Body of pancreas (tissue), 4 donors: Measurements from ENCODE around the gene ANOS1. TPM values are rescaled to one million over a fixed set of nuclear protein-coding genes. Genes with fewer than 3 reads are reported as not detected.

Experiments used
- ATAC-seq: fragments of 150-250 bp; one replicate; pipeline ENCODE4 v1.9.1; 2016
- DNase-seq, 4 donors: peaks; one replicate each; pipeline ENCODE4 v3.0.0-alpha.2; 2019
- H3K27ac ChIP-seq, 4 donors: fragments of 200-600 bp; sonication (generic); 1 replicate in 3 of 4; 2 replicates in 1 of 4; pipeline versions ENCODE4 v1.5.1 to v1.6.1; 2016 to 2019; ENCODE audit warnings: mild to moderate bottlenecking in 1 of 4, mixed read lengths in 1 of 4, moderate library complexity in 1 of 4
- H3K27me3 ChIP-seq, 2 donors: fragments of 200-600 bp; sonication (generic); one replicate each; pipeline ENCODE4 v1.6.0; 2016; ENCODE audit warnings: mild to moderate bottlenecking in 1 of 2
- H3K36me3 ChIP-seq, 2 donors: fragments of 200-600 bp; sonication (generic); replicated peaks in 1 of 2; 2 replicates each; pipeline ENCODE4 v1.5.1; 2016; ENCODE audit warnings: low read depth in 2 of 2; ENCODE audit not compliant: insufficient read depth in 1 of 2
- H3K4me1 ChIP-seq: fragments of 200-600 bp; sonication (generic); one replicate; pipeline ENCODE4 v1.6.0; 2016
- H3K4me3 ChIP-seq, 2 donors: fragments of 200-600 bp; sonication (generic); 1 replicate in 1 of 2; 2 replicates in 1 of 2; pipeline ENCODE4 v1.5.1; 2016 to 2019
- H3K9me3 ChIP-seq, 3 donors: fragments of 200-600 bp; sonication (generic); 1 replicate in 2 of 3; 2 replicates in 1 of 3; pipeline ENCODE4 v1.5.1; 2016
- POLR2A ChIP-seq, 3 donors: fragments of 450-650 bp; IDR thresholded peaks; one replicate each; pipeline ENCODE4 v1.6.1; 2016; ENCODE audit warnings: antibody characterized with exemption in 3 of 3, mild to moderate bottlenecking in 2 of 3
- WGBS, 2 donors: methylation state at CpG; one replicate each; pipeline ENCODE4 v1.1.5; 2017; 5-methylcytosine and 5-hydroxymethylcytosine counted together
- intact Hi-C: fragments of 100-400 bp; cut with DNase I; formaldehyde crosslinking; loops from one replicate; pipeline ENCODE4 v1.15.1; 2023
- total RNA-seq, 2 donors: library from RNA; depleted of rRNA; stranded (reverse); fragments of >200 nt; gene quantifications; one replicate each; pipeline ENCODE4 v1.1.0, GENCODE V29; 2016
- TF ChIP-seq, protein P1 (sequence below), 7 experiments: fragments of 450-650 bp in 4 of 7; fragments of 200-600 bp in 3 of 7; sonication (generic) in 3 of 7; IDR thresholded peaks; one replicate each; pipeline ENCODE4 v1.5.1; 2016 to 2019; ENCODE audit warnings: antibody characterized with exemption in 7 of 7

The ANOS1 gene
- total RNA-seq, 2 donors from 2014 or later, result 0.52 TPM; not detected in 1

DNA sequence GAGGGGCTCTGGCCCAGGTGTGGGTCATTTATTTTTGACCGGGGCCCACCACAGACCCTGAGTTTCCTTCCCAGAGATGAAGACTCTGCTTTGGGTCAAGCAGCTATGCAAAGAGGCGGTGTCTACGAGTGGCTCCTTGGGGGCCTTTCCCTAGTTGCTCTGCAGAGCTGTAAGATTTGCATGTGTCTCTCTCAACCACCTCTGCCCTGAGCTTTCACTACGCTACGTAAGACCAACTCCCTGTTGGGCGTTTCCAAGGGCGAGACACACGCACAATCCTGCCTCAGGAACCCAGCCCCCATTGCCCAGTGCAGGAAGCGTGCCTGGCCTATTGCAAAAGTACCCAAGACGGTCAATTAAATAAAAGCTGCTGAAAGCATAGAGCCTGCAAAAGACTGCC lies 10.0 kb upstream of the ANOS1 start:
- H3K4me1 ChIP-seq, result no peaks in the 10 kb centered on the region
- DNase-seq (no peak), ATAC-seq (no peak)
- H3K36me3 ChIP-seq, result no peaks in the 10 kb centered on the region
- H3K9me3 ChIP-seq, result no peaks in the 10 kb centered on the region
- H3K27me3 ChIP-seq, result no peaks in the 10 kb centered on the region
- TF ChIP-seq, protein P1, sequence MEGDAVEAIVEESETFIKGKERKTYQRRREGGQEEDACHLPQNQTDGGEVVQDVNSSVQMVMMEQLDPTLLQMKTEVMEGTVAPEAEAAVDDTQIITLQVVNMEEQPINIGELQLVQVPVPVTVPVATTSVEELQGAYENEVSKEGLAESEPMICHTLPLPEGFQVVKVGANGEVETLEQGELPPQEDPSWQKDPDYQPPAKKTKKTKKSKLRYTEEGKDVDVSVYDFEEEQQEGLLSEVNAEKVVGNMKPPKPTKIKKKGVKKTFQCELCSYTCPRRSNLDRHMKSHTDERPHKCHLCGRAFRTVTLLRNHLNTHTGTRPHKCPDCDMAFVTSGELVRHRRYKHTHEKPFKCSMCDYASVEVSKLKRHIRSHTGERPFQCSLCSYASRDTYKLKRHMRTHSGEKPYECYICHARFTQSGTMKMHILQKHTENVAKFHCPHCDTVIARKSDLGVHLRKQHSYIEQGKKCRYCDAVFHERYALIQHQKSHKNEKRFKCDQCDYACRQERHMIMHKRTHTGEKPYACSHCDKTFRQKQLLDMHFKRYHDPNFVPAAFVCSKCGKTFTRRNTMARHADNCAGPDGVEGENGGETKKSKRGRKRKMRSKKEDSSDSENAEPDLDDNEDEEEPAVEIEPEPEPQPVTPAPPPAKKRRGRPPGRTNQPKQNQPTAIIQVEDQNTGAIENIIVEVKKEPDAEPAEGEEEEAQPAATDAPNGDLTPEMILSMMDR (IDR thresholded peaks at IDR 0.05), result no peak
- no peak for TF ChIP-seq POLR2A (IDR thresholded peaks at IDR 0.05)
- no peak overlapping the region for H3K4me3 ChIP-seq
- intact Hi-C loops, result no loop called here
- no peak overlapping the region for H3K27ac ChIP-seq
- WGBS, 2 donors, result 76 to 79% methylated on average over 5 to 10 of the region's 10 CpGs

DNA sequence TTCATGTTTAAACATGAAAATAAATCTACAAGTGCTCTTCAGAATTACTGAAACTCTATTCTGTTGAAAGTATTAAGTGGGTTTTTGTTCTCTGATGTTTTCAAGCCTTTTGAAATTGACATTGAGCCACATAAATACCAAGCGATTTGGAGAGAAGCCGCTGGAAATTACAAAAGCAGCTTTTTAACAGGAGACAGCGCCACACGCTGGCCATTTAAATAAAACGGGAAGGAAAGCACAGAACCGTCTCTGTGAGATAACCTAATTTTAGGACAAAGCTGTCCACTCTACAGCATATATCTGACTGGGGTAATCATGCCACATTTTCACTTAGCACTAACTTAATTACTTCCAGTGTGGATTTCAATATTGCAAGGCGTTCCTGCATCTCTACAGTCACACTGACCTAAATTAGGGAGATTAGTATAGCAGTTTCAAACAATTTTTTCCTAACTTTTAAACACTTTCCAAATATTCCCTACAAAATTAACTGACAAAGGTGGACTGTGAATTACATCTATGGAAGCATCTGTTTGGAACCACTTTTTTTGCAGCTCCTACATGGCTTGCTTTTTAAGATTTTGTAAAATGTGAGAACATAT lies 6.8 kb upstream of the ANOS1 start:
- intact Hi-C loops, result loop anchor here (5.0 kb wide), 1 partner anchor 741 kb away; no protein-coding TSS in a partner anchor
- 0 to 1% methylated on average over 7 of the region's 7 CpGs for WGBS, 2 donors
- no peak overlapping the region for H3K27ac ChIP-seq
- no peaks in the 10 kb centered on the region for H3K27me3 ChIP-seq
- no peak for TF ChIP-seq POLR2A (IDR thresholded peaks at IDR 0.05)
- TF ChIP-seq, protein P1 (IDR thresholded peaks at IDR 0.05), result peak; percentile 13 to 61 (median 47)
- no peaks in the 10 kb centered on the region for H3K4me1 ChIP-seq
- DNase-seq (peak; percentile 20 to 63 (median 38)), ATAC-seq (peak; percentile 47)
- no peaks in the 10 kb centered on the region for H3K9me3 ChIP-seq
- no peaks in the 10 kb centered on the region for H3K36me3 ChIP-seq
- no peak overlapping the region for H3K4me3 ChIP-seq

DNA sequence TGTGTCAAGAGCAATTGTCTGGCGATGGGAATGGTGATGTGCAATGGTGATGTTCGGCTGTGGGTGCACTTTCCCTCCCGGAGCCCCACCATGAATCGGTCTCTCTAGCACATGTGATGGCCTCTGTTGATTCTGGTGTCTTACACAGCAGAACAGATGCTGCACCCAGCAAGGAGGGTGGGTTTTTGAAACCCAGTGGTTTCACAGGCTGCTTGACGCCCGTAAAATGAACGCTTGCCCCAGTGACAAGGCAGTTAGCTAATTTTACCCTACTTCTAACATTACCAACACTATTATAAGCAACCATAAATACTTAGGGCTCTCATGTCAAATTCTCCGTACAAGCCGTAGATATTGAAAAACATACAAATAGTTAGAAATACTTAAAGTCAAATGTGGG lies 5.9 kb upstream of the ANOS1 start:
- Histone ChIP-seq H3K4me3 (no peak overlapping the region), H3K4me1 (no peaks in the 10 kb centered on the region), H3K27ac (no peak overlapping the region), H3K36me3 (no peaks in the 10 kb centered on the region), H3K27me3 (no peaks in the 10 kb centered on the region), H3K9me3 (no peaks in the 10 kb centered on the region)
- intact Hi-C loops, result loop anchor here (5.0 kb wide), 1 partner anchor 741 kb away; no protein-coding TSS in a partner anchor
- WGBS, 2 donors, result 73 to 80% methylated on average over 9 of the region's 9 CpGs
- ATAC-seq (no peak), DNase-seq (no peak)
- TF ChIP-seq, protein P1 (IDR thresholded peaks at IDR 0.05), result no peak
- TF ChIP-seq POLR2A (IDR thresholded peaks at IDR 0.05), result no peak

DNA sequence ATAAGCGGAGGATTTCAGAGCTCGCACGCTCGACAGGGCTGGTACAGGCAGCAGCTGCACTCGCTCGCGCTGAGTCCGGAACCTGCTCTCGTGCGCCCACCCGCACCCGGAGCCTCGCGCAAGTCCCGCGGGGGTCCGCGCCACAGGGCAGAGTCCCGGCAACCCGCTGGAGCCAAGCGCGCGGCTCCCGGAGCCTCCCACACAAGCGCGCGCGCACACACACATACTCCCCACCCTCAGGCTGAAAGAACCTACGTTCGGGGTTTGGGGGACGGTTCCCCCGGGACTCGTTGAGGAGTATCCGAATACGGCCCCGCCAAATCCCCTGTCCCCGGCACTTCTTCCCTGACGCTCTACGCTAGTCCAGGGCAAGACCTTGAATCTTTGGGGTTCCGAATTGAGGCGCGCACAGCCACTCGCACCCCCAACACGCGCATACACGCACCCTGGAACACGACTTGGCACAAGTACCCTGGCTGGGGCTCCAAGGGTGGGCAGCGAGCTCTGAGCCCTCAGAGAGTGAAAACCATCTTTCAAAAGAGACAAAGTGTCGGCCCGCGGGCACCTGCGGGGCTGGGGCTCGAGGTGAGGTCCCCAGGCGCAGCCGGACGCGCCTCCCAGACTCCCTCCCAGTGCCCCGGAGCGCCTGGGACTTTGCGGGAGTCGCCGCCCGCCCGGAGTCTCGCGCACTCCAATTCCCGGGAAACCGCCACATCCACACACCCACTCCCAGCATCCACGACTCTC lies 952 bp downstream of the ANOS1 start:
- H3K9me3 ChIP-seq, result no peaks in the 10 kb centered on the region
- TF ChIP-seq POLR2A (IDR thresholded peaks at IDR 0.05), result no peak
- H3K4me1 ChIP-seq, result peaks cover 10% of the 10 kb centered on the region
- H3K4me3 ChIP-seq, result no peak overlapping the region
- WGBS, 2 donors, result 0% methylated on average over 10 to 27 of the region's 69 CpGs
- no peaks in the 10 kb centered on the region for H3K36me3 ChIP-seq
- ATAC-seq (no peak), DNase-seq (no peak)
- intact Hi-C loops, result no loop called here
- H3K27me3 ChIP-seq, result no peaks in the 10 kb centered on the region
- H3K27ac ChIP-seq, result no peak overlapping the region

DNA sequence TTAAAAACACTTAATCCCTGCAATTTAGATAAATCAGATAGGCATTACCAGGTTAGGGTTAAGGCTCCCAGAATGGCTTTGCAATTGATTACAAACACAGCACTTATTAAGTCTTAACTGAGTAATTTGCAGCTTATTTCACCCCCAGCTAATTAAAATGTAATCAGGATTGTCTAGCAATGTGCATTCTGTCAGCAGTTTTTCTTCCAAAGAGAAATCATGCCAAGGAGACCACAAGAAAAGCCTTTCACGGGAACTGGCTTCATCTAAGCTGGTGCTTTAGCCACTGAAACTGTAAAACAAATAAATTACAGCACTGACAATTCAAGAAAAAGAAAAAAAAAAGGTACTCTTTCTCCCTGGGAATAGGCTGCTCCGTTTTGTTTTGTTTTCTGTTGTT lies 2.1 kb downstream of the ANOS1 start:
- no peak overlapping the region for H3K4me3 ChIP-seq

More for the DNA sequence above, 2.1 kb downstream of the ANOS1 start:
- intact Hi-C loops, result no loop called here
- DNase-seq (no peak), ATAC-seq (no peak)
- H3K27me3 ChIP-seq, result no peaks in the 10 kb centered on the region
- H3K4me1 ChIP-seq, result peaks cover 10% of the 10 kb centered on the region
- no peaks in the 10 kb centered on the region for H3K36me3 ChIP-seq
- WGBS, 2 donors, result 11 to 21% methylated on average over 2 of the region's 2 CpGs
- H3K27ac ChIP-seq, result no peak overlapping the region
- no peak for TF ChIP-seq POLR2A (IDR thresholded peaks at IDR 0.05)
- TF ChIP-seq, protein P1 (IDR thresholded peaks at IDR 0.05), result no peak
- H3K9me3 ChIP-seq, result no peaks in the 10 kb centered on the region
